IMR-90 (cell line): ENCODE results near the gene FAIM2. TPM values are rescaled to one million over a fixed set of nuclear protein-coding genes. Genes with fewer than 3 reads are reported as not detected.
A peak's percentile ranks its signal among the peaks of the same experiment; 100 is the strongest.

Experiments
- ATAC-seq: fragments of 200-7000 bp; cut with Tn5 transposase; 2 replicates; pipeline ENCODE4 v1.9.1; 2020; ENCODE audit warnings: low read depth, mild to moderate bottlenecking, moderate library complexity
- BruUV-seq: library from RNA; stranded (reverse); fragments of 400-500 nt; replicated peaks from 2 replicates; lab custom pipeline; 2021; lab: Mats Ljungman, UMichigan
- CTCF ChIA-PET: fragments of 300-600 bp; formaldehyde crosslinking; extraction: SDS; loops from one replicate; lab custom pipeline; 2021; ENCODE audit warnings: antibody characterized with exemption; lab: Yijun Ruan, JAX
- POLR2A ChIA-PET: fragments of 300-600 bp; sonication (Branson Sonifier 250); formaldehyde crosslinking; loops from one replicate; lab custom pipeline; 2022; ENCODE audit warnings: antibody characterized with exemption; ENCODE audit not compliant: unreplicated experiment; lab: Charles Lee
- DNase-seq: peaks from one replicate; pipeline ENCODE4 v3.0.0; 2013
- H2AFZ ChIP-seq: replicated peaks from 2 replicates; pipeline ENCODE3; 2013; ENCODE audit warnings: low read length, mild to moderate bottlenecking; ENCODE audit not compliant: poor library complexity
- H2AK5ac ChIP-seq: 2 replicates; pipeline ENCODE4 v1.6.1; 2013; ENCODE audit warnings: low read depth, low read length, inconsistent platforms
- H2AK9ac ChIP-seq: replicated peaks from 2 replicates; pipeline ENCODE3; 2013; ENCODE audit warnings: mild to moderate bottlenecking, low read depth, low read length, moderate library complexity; ENCODE audit not compliant: poor library complexity
- H2BK120ac ChIP-seq: 2 replicates; pipeline ENCODE4 v1.6.1; 2013; ENCODE audit warnings: low read depth, low read length, inconsistent platforms
- H2BK15ac ChIP-seq: 3 replicates; pipeline ENCODE4 v1.6.1; 2013; ENCODE audit warnings: low read depth, low read length, inconsistent platforms
- H2BK20ac ChIP-seq: 2 replicates; pipeline ENCODE4 v1.6.1; 2013; ENCODE audit warnings: low read depth, mild to moderate bottlenecking, inconsistent platforms, low read length, moderate library complexity
- H2BK5ac ChIP-seq: 2 replicates; pipeline ENCODE4 v1.6.1; 2013; ENCODE audit warnings: mild to moderate bottlenecking, low read depth, low read length, inconsistent platforms; ENCODE audit not compliant: poor library complexity, severe bottlenecking
- H3K14ac ChIP-seq: replicated peaks from 2 replicates; pipeline ENCODE4 v1.6.1; 2013; ENCODE audit warnings: low read depth, low read length, inconsistent platforms
- H3K18ac ChIP-seq: 2 replicates; pipeline ENCODE4 v1.6.1; 2013; ENCODE audit warnings: low read depth, low read length, control low read depth
- H3K23ac ChIP-seq: 2 replicates; pipeline ENCODE4 v1.6.1; 2013; ENCODE audit warnings: low read depth, low read length, inconsistent platforms
- H3K27ac ChIP-seq: 2 replicates; pipeline ENCODE4 v1.5.1; 2013; ENCODE audit warnings: mild to moderate bottlenecking, control low read depth, low read length; ENCODE audit not compliant: insufficient read depth
- H3K27me3 ChIP-seq: 2 replicates; pipeline ENCODE4 v1.6.1; 2013; ENCODE audit warnings: low read length; ENCODE audit not compliant: control insufficient read depth, insufficient read depth
- H3K36me3 ChIP-seq: 2 replicates; pipeline ENCODE4 v1.6.1; 2013; ENCODE audit warnings: low read length, mixed read lengths; ENCODE audit not compliant: control insufficient read depth, insufficient read depth
- H3K4ac ChIP-seq: 2 replicates; pipeline ENCODE4 v1.6.1; 2013; ENCODE audit warnings: low read depth, low read length, inconsistent platforms
- H3K4me1 ChIP-seq: 2 replicates; pipeline ENCODE4 v1.6.1; 2013; ENCODE audit warnings: low read length, mixed read lengths; ENCODE audit not compliant: control insufficient read depth, insufficient read depth
- H3K4me2 ChIP-seq: 2 replicates; pipeline ENCODE4 v1.6.1; 2013; ENCODE audit warnings: low read depth, mild to moderate bottlenecking, control low read depth, low read length, moderate library complexity
- H3K4me3 ChIP-seq: 2 replicates; pipeline ENCODE4 v1.5.1; 2013; ENCODE audit warnings: low read depth, mild to moderate bottlenecking, control low read depth, low read length, moderate library complexity; ENCODE audit not compliant: insufficient read depth
- H3K56ac ChIP-seq: 2 replicates; pipeline ENCODE4 v1.6.1; 2013; ENCODE audit warnings: low read length, inconsistent platforms; ENCODE audit not compliant: insufficient read depth; ENCODE audit errors: extremely low read depth
- H3K79me1 ChIP-seq, 2 experiments: 2 replicates each; pipeline ENCODE4 v1.6.1; 2013; ENCODE audit warnings: low read length in 2 of 2, inconsistent platforms in 1 of 2, low read depth in 1 of 2
- H3K9ac ChIP-seq: 2 replicates; pipeline ENCODE4 v1.6.1; 2013; ENCODE audit warnings: low read depth, low read length, control low read depth
- H3K9me1 ChIP-seq: 2 replicates; pipeline ENCODE4 v1.6.1; 2013; ENCODE audit warnings: low read length, inconsistent platforms; ENCODE audit not compliant: insufficient read depth
- H3K9me3 ChIP-seq: 2 replicates; pipeline ENCODE4 v1.6.1; 2013; ENCODE audit warnings: low read length; ENCODE audit not compliant: control insufficient read depth, insufficient read depth
- H4K20me1 ChIP-seq: 2 replicates; pipeline ENCODE4 v1.6.1; 2013; ENCODE audit warnings: low read length, inconsistent platforms; ENCODE audit not compliant: insufficient read depth
- H4K5ac ChIP-seq: 2 replicates; pipeline ENCODE4 v1.6.1; 2013; ENCODE audit warnings: mild to moderate bottlenecking, low read depth, low read length, control low read depth
- H4K8ac ChIP-seq, 2 experiments: 2 replicates each; pipeline ENCODE4 v1.6.1; 2013; ENCODE audit warnings: low read depth in 2 of 2, low read length in 2 of 2, control low read depth in 1 of 2, inconsistent platforms in 1 of 2
- H4K91ac ChIP-seq: 2 replicates; pipeline ENCODE4 v1.6.1; 2013; ENCODE audit warnings: low read depth, low read length, inconsistent platforms; ENCODE audit not compliant: insufficient read depth
- FOS ChIP-seq: fragments of 150-350 bp; IDR thresholded peaks from 2 replicates; pipeline ENCODE4 v1.6.1; 2016; ENCODE audit warnings: low read depth, low read length
- MAFK ChIP-seq: IDR thresholded peaks from 2 replicates; pipeline ENCODE4 v1.6.1; 2012; ENCODE audit warnings: low read depth, low read length, improper control_type of control experiment
- WGBS, 2 experiments: methylation state at CpG; one replicate each; pipeline versions ENCODE4 v1.1.5 to v1.1.7; 2013; ENCODE audit warnings: missing lambda C conversion rate in 2 of 2; ENCODE audit not compliant: insufficient read length in 1 of 2; ENCODE audit errors: extremely low coverage in 2 of 2; 5-methylcytosine and 5-hydroxymethylcytosine counted together
- dilution Hi-C: fragments of 300-500 bp; cut with HindIII; formaldehyde crosslinking; loops from one replicate; pipeline ENCODE4 v1.14.3; 2018; ENCODE audit warnings: low sequenced_read_pairs; ENCODE audit not compliant: unreplicated experiment
- in situ Hi-C: fragments of 300-500 bp; cut with MboI; formaldehyde crosslinking; loops from 3 replicates; pipeline ENCODE4 v1.14.3; 2019; ENCODE audit warnings: low sequenced_read_pairs, inconsistent platforms, mixed read lengths
- intact Hi-C: fragments of 100-400 bp; cut with micrococcal nuclease; formaldehyde crosslinking; loops from 2 replicates; pipeline ENCODE4 v1.10.0; 2022
- polyA plus RNA-seq, 3 experiments: library from polyadenylated mRNA; depleted of rRNA; stranded (reverse); fragments of >200 nt; gene quantifications; 2 replicates each; pipeline ENCODE4 v1.2.3, GENCODE V29; 2012; ENCODE audit warnings: low replicate concordance in 1 of 3
- total RNA-seq: library from RNA; depleted of rRNA; stranded (reverse); fragments of >200 nt; gene quantifications from 2 replicates; pipeline ENCODE4 v1.2.3, GENCODE V29; 2012

Gene FAIM2
- total and polyA plus RNA-seq, 2 of the 4 experiments (the other 2 are of a cell fraction), result 0.72 to 5.3 TPM

DNA sequence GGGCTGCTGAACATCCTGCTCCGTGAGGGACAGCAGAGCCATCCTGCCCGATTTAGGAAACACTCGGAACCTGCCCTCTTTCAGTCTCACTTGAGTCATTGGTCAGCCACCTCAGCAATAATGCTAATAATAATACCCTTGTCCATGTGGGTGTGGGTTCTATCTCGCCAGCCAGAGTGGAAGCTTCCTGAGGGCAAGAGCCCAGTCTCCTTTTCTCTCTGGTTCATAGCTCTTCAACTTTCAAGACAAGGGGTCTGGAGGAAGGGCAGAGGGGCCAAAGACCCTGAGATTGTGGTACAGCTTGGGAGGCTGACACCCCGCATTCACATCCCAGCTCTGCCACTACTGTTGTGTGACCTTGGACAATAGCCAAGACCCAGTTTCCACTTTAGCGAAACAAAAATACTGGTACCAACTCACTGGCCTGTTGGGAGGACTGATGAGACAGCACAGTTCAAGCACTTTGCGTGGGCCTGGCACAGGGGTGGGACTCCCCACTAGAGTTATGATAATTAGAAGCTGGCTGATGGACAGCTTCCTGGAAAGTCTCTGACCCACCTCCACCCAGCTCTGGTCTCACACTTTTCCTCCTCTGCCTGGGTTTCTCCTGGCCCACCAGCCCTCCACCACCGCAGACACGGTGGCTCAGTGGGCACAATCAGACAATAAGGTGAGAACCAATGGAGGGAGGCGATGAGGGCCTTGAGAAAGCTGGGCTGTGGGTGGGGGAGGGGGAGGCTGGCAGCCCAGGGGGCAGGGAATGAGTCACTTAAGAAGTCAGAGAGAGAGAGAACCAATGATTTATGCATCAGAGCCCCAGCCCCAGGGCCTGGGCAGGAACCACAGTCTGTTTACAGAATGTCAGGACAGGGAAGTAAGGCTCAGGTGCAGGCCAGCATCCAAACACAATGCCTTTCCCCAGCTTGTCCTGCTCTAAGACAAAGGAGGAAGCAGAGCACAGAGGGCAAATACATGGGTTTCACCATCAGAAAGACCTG, 9.6 kb downstream of the FAIM2 start:
- BruUV-seq, result no TSS peak
- Histone ChIP-seq H2BK5ac (no peak overlapping the region), H3K4ac (no peak overlapping the region), H3K4me2 (no peak overlapping the region), H3K14ac (no peak overlapping the region), H3K9me3 (no peaks in the 10 kb centered on the region), H2AK9ac (no peak overlapping the region), H2BK15ac (no peak overlapping the region), H4K91ac (no peak overlapping the region), H3K23ac (no peak overlapping the region), H2AK5ac (no peak overlapping the region), H3K4me1 (no peaks in the 10 kb centered on the region; the same call in 1 of the 2 replicates), H3K56ac (no peak overlapping the region), H3K9ac (no peak overlapping the region), H3K27me3 (peaks cover 47% of the 10 kb centered on the region), H4K8ac (no peak overlapping the region), H4K20me1 (no peaks in the 10 kb centered on the region; the same call in 1 of the 2 replicates), H3K9me1 (no peaks in the 10 kb centered on the region), H2BK20ac (no peak overlapping the region), H4K5ac (no peak overlapping the region), H2AFZ (no peak overlapping the region), H3K79me1 (no peaks in the 10 kb centered on the region), H3K18ac (no peak overlapping the region), H3K4me3 (no peak overlapping the region), H2BK120ac (no peak overlapping the region), H3K36me3 (no peaks in the 10 kb centered on the region), H3K27ac (no peak overlapping the region)
- ATAC-seq, result peak; percentile 40; the same call in 1 of the 2 replicates
- in situ Hi-C loops, result no loop called here
- WGBS, 2 experiments, result 100% methylated on average over 1 of the region's 10 CpGs; no CpG with 5 or more reads in 1 of the 2 experiments
- TF ChIP-seq FOS, result 0 out of 2 replicates have a peak, but pooled peaks have one; percentile 10
- TF ChIP-seq MAFK, result no peak
- POLR2A ChIA-PET, result no interaction called here
- peak; percentile 19 for DNase-seq
- CTCF ChIA-PET, result no interaction called here
- intact Hi-C loops, result no loop called here
- dilution Hi-C loops, result no loop called here
